GM21737 (cell line): Measurements from ENCODE around the gene HMSD.
"Not testable (repeated sequence)": the region's sequence is repeated elsewhere in the genome, so short reads cannot be mapped to it uniquely, and the experiment has no call there.

Source experiments
- ATAC-seq: cut with Tn5 transposase; IDR thresholded peaks from one replicate; pipeline ENCODE4 v1.9.1; 2021; ENCODE audit warnings: mild to moderate bottlenecking, moderate library complexity; ENCODE audit not compliant: unreplicated experiment

HMSD gene, protein sequence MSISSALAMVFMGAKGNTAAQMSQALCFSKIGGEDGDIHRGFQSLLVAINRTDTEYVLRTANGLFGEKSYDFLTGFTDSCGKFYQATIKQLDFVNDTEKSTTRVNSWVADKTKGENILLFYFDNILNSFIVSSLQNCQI

DNA sequence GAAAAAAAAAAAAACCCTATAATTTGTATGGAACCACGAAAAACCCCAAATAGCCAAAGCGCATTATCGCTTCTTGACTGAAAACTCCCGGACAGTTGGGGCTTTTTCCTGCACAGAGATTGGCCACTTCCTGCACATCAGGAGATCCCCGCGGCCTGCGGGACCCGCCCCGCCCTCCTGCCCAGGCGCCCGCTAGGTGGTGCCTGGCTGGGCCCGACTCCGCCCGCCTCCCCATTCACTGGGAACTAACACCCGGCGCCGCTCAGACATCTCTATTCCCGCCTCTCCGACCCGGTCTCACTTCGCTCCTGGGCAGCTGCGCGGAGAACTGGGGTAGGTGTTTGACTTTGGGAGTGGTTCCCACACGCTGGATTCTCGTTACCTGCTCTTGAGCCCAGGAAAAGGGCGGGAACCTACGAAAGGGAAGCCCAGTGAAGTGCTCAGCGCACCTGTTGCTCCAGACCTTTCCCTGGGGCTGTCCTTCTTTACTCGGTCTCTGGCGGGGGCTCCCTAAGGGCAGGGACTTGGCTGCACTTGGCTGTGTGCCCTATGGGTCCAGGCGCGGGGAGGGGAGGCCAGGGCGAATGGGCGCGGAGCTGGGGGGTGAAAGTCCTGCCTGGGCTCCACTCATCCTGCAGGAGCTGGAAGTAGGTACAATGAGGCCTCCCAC is at the start of gene HMSD:
TSS of gene HMSD (plus strand) at position 234 of the 670 bp plus-strand sequence. CDS start 4,155 bp downstream, outside the sequence.
- ATAC-seq: peak; percentile 94

- no peak for ATAC-seq
These were observed 45.1 kb upstream of the HMSD start for GRCh38 chr18:63903851-63904570.

GRCh38 chr18:63904694-63905093 is 44.4 kb upstream of the HMSD start:
- ATAC-seq: no peak

DNA sequence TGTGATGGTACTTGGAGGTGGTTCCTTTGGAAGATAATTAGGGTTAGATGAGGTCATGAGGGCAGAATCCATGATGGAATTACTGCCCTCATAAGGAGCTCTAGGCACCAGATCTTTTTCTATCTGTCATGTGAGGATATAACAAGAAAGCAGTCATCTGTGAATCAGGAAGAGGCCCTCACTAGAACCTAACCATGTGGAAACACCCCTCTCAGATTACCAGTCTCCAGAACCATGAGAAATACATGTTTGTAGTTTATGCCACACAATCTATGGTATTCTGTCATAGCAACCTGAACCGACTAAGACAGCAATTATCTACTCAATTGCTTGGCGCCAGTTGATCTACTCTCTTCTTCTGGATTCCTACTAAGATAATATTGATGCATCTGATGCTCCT is 43.7 kb upstream of the HMSD start:
- no peak for ATAC-seq

DNA sequence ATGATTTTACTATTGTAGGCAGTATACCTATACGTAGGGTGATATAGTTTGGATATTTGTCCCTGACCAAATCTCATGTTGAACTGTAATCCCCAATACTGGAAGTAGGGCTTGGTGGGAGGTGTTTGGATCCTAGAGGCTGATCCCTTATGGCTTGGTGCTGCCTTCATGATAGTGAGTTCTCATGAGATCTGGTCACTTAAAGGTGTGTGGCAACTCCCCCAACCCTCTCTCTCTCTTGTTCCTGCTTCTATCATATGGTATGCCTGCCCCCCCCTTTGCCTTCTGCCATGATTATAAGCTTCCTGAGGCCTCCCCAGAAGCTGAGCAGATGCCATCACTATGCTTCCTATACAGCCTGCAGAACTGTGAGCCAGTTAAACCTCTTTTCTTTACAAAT is 43.0 kb upstream of the HMSD start:
- no peak for ATAC-seq

DNA sequence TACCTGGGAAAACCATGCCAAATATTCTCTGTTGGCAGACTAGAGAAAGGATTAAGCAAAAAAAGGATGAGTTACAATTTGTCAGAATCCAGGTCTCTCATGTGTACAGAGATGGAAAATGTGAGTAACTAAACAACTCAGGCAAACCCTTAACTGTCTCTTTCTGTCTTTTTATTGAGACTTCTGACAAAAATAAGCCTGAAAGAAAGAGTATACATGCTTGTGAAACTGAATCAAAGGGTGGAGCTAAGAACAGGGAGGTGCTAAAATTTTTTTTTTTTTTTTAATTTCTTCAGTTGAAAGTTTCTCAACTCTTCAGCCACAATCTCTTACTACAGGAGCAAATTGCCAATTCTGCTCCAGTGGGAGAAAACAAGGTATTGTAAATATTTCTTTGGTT is 41.4 kb upstream of the HMSD start, which contains the start of gene SERPINB10:
TSS of gene SERPINB10 (plus strand) at position 295 of the 400 bp plus-strand sequence. CDS start 7,553 bp downstream, outside the sequence.
- no peak for ATAC-seq

DNA sequence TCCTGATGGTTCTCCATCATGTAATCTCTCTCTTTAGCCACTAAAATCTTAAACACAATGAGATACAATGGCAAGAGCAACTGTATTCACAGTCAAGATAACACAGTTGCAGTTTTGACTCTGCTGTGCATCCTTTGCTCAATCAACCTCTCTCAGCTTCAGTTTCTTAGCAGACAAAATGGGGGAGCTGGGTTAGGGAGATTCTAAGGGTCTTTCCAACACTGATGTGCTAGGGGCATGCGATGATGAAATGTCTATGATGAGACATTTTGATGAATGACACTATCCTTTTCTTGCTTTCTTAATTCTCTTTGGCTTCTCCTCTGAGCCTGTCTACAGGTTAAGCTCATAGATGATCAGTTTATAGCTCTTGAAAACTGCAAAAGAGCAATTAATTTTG is 40.2 kb upstream of the HMSD start:
- no peak for ATAC-seq

DNA sequence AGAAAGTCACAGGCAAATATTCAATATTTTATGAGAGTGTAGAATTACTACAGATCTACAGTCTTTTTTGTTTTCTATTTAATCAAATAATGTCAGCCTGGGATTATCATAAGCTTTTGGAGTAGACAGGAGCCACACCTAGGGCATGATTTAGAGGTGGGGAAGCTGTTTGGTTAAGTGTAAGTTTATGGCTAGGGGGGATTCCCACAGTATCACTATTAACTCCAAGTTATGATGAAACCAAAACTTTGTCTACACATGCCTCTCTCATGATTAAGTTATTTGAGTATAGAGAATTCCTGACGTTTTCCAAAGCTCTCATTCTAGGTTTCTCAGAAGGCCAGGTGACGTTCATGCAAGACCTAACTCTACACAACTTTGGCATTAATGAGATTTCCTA is 39.2 kb upstream of the HMSD start:
- ATAC-seq: no peak

DNA sequence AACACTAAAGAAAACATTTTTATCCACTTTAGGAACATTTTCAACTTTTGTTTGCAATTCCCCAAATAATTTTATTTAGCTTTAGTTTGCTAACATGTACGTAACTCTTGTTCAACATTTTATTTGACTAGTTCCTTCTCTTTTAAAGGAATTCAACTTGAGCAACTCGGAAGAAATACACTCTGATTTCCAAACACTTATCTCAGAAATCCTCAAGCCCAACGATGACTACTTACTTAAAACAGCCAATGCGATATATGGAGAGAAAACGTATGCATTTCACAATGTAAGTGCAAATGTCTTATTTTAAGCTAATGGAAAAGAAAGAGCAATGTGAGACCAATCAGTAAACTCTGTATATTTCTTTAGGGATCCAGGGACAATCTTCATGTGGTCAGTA is 31.3 kb upstream of the HMSD start:
- ATAC-seq: no peak

- ATAC-seq: no peak
These were observed 27.1 kb upstream of the HMSD start for GRCh38 chr18:63922049-63922448.

DNA sequence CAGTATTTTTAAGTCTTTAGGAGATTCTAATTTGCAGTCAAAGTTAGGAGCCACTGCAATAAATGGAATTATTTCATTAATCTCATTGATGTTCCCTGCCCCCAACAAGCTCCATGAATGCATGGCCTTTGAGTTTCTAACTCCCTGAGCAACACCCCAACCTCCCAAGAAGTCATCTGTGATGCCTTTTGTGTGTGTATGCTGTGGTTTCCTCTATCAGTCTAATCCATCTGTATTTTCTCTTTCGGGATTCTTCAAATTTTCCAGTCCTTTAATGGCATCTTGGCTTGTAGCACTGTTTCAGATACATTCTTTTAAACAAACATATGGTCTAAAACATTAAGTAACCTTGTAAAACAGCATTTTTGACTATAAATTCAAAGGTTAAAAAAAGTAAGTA is 24.6 kb upstream of the HMSD start:
- ATAC-seq: no peak

- ATAC-seq: no peak
These were observed 20.8 kb upstream of the HMSD start for GRCh38 chr18:63928331-63928730.

DNA sequence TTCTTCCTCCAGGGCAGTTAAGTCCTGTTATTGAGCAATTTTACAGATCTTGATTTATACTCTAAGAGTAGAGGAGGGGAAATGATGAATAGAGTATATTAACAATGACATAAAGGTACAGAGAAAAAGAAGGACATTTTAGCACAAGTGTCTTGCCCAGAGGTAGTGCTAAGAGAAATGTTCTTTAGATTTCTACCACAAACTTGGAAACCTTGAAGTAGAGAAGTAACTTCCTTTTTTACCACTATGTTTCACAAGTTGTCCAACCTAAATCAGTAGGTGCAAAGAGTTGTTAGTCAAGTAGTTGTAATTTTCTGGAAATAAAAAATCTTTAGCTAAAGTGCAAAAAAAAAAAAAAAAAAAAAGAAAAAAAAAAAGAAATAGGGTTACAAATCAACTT is 19.7 kb upstream of the HMSD start:
- ATAC-seq: not testable (repeated sequence)

DNA sequence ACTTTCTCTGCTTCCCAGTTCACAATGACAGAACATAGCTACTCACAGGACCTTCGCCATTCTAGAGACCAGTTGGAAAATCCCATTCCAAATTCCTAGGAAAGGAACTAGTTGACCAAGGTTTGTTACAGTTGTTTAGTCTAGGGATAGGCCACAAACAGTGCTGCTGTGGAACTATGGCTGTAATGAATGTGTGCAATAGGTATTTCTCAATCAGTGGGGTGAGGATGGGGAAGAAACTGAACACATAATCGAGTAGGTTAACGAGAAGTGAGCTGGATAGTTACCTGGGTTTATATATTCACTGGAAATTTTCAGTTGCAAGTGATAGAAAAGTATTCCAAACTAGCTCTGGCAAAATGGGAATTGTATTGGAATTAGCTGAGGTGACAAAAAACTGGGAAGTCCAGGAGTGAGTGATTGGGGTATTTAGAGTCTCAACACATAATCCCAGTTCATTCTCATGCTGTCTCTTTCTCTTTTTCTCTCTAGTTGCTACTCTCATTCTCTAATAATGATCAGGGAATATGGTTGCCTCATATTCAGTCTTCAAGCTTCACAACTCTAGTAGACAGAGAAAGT is 18.2 kb upstream of the HMSD start:
- ATAC-seq: no peak

DNA sequence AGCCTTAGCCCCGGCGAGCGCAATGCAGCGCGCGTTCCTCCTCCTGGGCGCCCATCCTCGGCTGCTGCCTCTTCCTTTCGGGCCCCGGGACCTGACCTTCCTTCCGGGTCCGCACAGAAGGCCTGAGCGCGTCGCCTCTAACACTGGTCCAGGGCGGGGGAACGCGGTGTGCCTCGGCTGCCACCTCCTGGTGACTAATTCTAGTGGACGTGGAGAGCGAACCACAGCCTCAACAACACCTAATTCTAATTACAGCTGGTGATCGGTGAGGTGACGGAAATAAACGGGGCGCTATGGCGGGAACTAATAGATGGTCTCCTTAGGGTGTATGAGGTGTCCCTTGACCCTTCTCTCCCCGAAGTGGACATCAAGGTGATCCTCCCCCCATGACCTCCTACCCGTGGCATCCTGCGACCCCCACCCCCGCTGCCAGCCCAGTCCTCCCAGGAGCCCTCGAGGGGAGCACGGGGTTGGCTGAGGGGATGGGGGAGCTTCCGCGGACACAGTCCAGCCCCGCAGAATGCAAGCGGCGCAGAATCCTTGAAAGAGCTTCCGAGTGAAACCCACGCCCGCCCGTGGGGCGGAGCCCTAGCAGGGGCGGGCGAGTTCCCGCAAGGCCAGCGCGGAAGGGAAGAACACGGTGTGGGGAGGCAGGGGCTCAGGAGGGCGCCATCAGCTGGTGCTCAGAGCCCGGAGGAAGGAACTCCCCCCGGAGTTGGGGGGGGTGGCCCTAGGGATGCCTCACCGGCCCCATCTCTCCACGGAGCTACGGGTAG is 12.8 kb upstream of the HMSD start:
- peak; percentile 99 for ATAC-seq

- ATAC-seq: no peak
These were observed 12.1 kb upstream of the HMSD start for GRCh38 chr18:63936932-63937393.

- ATAC-seq: no peak
These were observed 9.1 kb upstream of the HMSD start for GRCh38 chr18:63940008-63940407.

DNA sequence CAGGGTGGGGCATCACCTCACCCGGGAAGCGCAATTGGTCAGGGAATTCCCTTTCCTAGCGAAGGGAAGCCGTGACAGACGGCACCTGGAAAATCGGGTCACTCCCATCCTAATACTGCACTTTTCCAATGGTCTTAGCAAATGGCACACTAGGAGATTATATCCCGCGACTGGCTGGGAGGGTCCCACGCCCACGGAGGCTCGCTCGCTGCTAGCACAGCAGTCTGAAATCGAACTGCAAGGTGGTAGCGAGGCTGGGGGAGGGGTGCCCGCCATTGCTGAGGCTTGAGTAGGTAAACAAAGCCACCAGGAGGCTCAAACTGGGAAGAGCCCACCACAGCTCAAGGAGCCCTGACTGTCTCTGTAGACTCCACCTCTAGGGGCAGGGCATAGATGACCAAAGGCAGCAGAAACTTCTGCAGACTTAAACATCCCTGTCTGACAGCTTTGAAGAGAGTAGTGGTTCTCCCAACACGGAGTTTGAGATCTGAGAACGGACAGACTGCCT is 8.5 kb upstream of the HMSD start:
- ATAC-seq: not testable (repeated sequence)

GRCh38 chr18:63947051-63947790 is 1.9 kb upstream of the HMSD start:
- no peak for ATAC-seq

GRCh38 chr18:63951302-63951705 is 2.2 kb downstream of the HMSD start:
- ATAC-seq: peak; percentile 43
